ENCODE results near the gene GAS2L1. TPM values are rescaled to one million over a fixed set of nuclear protein-coding genes. Genes with fewer than 3 reads are reported as not detected.

Gene GAS2L1
- total and polyA plus RNA-seq, 8 donors: 4.4 to 81.1 (median 27.3) TPM

GRCh38 chr22:29265305-29265704 lies 41.1 kb upstream of the GAS2L1 start:
- Histone ChIP-seq H3K4me1 (peaks cover 22 to 35% (median 34%) of the 10 kb centered on the region in 4 donors), H3K27ac (peak overlapping the region in 1 of 5 donors; percentile 99), H3K9me3 (no peaks in the 10 kb centered on the region), H3K4me3 (no peak overlapping the region), H3K36me3 (peaks cover 0 to 35% (median 27%) of the 10 kb centered on the region in 4 donors), H3K27me3 (no peaks in the 10 kb centered on the region)
- whole genome bisulfite sequencing, 5 donors: 90 to 97% (median 93%) methylated on average over 6 to 7 of the region's 7 CpGs
- intact Hi-C loops (cut with DNase I; ENCODE audit: low total_unique reads): no loop called here
- TF ChIP-seq CTCF (IDR thresholded peaks at IDR 0.05): no peak
- no peak for TF ChIP-seq EP300 (IDR thresholded peaks at IDR 0.05)
- no peak for TF ChIP-seq POLR2AphosphoS5 (IDR thresholded peaks at IDR 0.05)
- no peak for TF ChIP-seq POLR2A (IDR thresholded peaks at IDR 0.05)
- no peak for DNase-seq

- Histone ChIP-seq H3K36me3 (peaks cover 0 to 29% (median 22%) of the 10 kb centered on the region in 4 donors), H3K4me3 (no peak overlapping the region), H3K9me3 (no peaks in the 10 kb centered on the region), H3K4me1 (peaks cover 28 to 41% (median 40%) of the 10 kb centered on the region in 4 donors), H3K27ac (peak overlapping the region in 3 of 5 donors; percentile 99 to 100 (median 99)), H3K27me3 (no peaks in the 10 kb centered on the region)
- 57 to 69% (median 61%) methylated on average over 4 of the region's 4 CpGs for whole genome bisulfite sequencing, 5 donors
- intact Hi-C loops (cut with DNase I; ENCODE audit: low total_unique reads): no loop called here
- TF ChIP-seq POLR2A (IDR thresholded peaks at IDR 0.05): no peak
- TF ChIP-seq EP300 (IDR thresholded peaks at IDR 0.05): no peak
- TF ChIP-seq CTCF (IDR thresholded peaks at IDR 0.05): no peak
- no peak for TF ChIP-seq POLR2AphosphoS5 (IDR thresholded peaks at IDR 0.05)
- DNase-seq: no peak
Observed at GRCh38 chr22:29265929-29266328, 40.5 kb upstream of the GAS2L1 start.

- TF ChIP-seq EP300 (IDR thresholded peaks at IDR 0.05): no peak
- 13 to 22% (median 21%) methylated on average over 12 to 13 of the region's 13 CpGs for WGBS, 5 donors
- Histone ChIP-seq H3K4me3 (peak overlapping the region; percentile 79 to 98 (median 94)), H3K27ac (peak overlapping the region; percentile 94 to 100 (median 99)), H3K27me3 (no peaks in the 10 kb centered on the region), H3K4me1 (peaks cover 36 to 50% (median 49%) of the 10 kb centered on the region in 4 donors), H3K9me3 (no peaks in the 10 kb centered on the region), H3K36me3 (peaks cover 0 to 26% (median 22%) of the 10 kb centered on the region in 4 donors)
- peak in 1 of 2 donors; percentile 30 for DNase-seq
- intact Hi-C loops (cut with DNase I; ENCODE audit: low total_unique reads): no loop called here
Observed at GRCh38 chr22:29266564-29267461, 39.6 kb upstream of the GAS2L1 start.

- peaks cover 0 to 32% (median 27%) of the 10 kb centered on the region in 4 donors for H3K36me3 ChIP-seq
- no peaks in the 10 kb centered on the region for H3K27me3 ChIP-seq
- TF ChIP-seq CTCF (IDR thresholded peaks at IDR 0.05): no peak
- no peak for TF ChIP-seq POLR2A (IDR thresholded peaks at IDR 0.05)
- TF ChIP-seq EP300 (IDR thresholded peaks at IDR 0.05): no peak
- no peak for DNase-seq
- H3K4me3 ChIP-seq: peak overlapping the region; percentile 79 to 98 (median 94)
- H3K9me3 ChIP-seq: no peaks in the 10 kb centered on the region
- peak overlapping the region; percentile 94 to 100 (median 99) for H3K27ac ChIP-seq
- intact Hi-C loops (cut with DNase I; ENCODE audit: low total_unique reads): no loop called here
- 0 to 1% (median 1%) methylated on average over 27 to 32 of the region's 32 CpGs for WGBS, 5 donors
- peaks cover 42 to 56% (median 56%) of the 10 kb centered on the region in 4 donors for H3K4me1 ChIP-seq
Observed at GRCh38 chr22:29267462-29267857, 39.0 kb upstream of the GAS2L1 start.

Data from stomach (tissue), 9 donors.